HepG2 (cell line): ENCODE data around the gene NFAT5.

Experiments used
- POLR2A ChIP-seq, 2 experiments: IDR thresholded peaks; 2 replicates each; pipeline ENCODE4 v1.6.1; 2011; ENCODE audit warnings: low read depth in 2 of 2, low read length in 2 of 2, mild to moderate bottlenecking in 1 of 2, moderate library complexity in 1 of 2; ENCODE audit not compliant: insufficient read depth in 1 of 2
- ZFYVE20 ChIP-seq: sonication (generic); formaldehyde crosslinking; IDR thresholded peaks from 2 replicates; pipeline ENCODE4 v1.8.0; 2023; ENCODE audit warnings: low read depth, mild to moderate bottlenecking, moderate library complexity, missing genetic modification reagents, borderline replicate concordance
- ZNF563 ChIP-seq: sonication (generic); formaldehyde crosslinking; IDR thresholded peaks from 2 replicates; pipeline ENCODE4 v1.8.0; 2022; ENCODE audit warnings: mild to moderate bottlenecking, moderate library complexity, missing genetic modification reagents
- ZNF616 ChIP-seq: sonication (generic); formaldehyde crosslinking; IDR thresholded peaks from 2 replicates; pipeline ENCODE4 v1.5.0; 2020; ENCODE audit warnings: low read depth, mild to moderate bottlenecking, missing genetic modification reagents

DNA sequence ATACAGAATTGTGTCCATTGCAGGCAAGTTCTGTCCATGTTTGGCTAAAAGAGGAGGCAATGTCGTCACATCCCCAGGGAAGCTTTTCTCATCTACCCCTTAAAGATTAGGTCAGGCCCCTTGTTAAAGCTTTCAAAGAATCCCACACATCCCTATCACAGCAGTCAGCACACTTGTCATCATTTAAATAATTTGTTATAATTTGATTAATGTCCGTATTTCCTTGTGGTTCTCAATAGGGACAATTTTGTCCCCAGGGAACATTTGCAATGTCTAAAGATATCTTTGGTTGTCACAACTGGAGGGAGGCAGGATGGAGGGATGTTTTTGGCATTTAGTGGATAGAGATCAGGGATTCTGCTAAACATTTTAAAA, 28.1 kb upstream of the NFAT5 start:
- TF ChIP-seq ZNF616 (CRISPR knock-in tag) (no peak), POLR2A (IDR thresholded peaks at IDR 0.05; ENCODE audit: insufficient read depth in 1 of 2, low read depth in 2 of 2, low read length in 2 of 2) (no peak), ZNF563 (CRISPR knock-in tag) (no peak), ZFYVE20 (no peak)
